Natural killer cell (primary cell): ENCODE measurements around the gene PPP4R1. TPM values are rescaled to one million over a fixed set of nuclear protein-coding genes. Genes with fewer than 3 reads are reported as not detected.
"Not testable (repeated sequence)": the region's sequence is repeated elsewhere in the genome, so short reads cannot be mapped to it uniquely, and the experiment has no call there.

Experiments used
- ATAC-seq, 3 donors: fragments of 150-1000 bp in 2 of 3; fragments of 200-7000 bp in 1 of 3; cut with Tn5 transposase; 1 replicate in 1 of 3; 2 replicates in 2 of 3; pipeline ENCODE4 v1.10.0; 2021; ENCODE audit warnings: mild to moderate bottlenecking in 2 of 3, moderate library complexity in 2 of 3
- DNase-seq, 2 donors: peaks; one replicate each; pipeline versions ENCODE4 v3.0.0 to v3.0.0-alpha.2; 2013 to 2021; ENCODE audit warnings: mixed read lengths in 1 of 2
- H3K27ac ChIP-seq: one replicate; pipeline ENCODE4 v1.5.1; 2013; ENCODE audit warnings: mild to moderate bottlenecking, low read length
- H3K27me3 ChIP-seq: one replicate; pipeline ENCODE4 v1.6.1; 2013; ENCODE audit warnings: low read length; ENCODE audit not compliant: control insufficient read depth, insufficient read depth
- H3K36me3 ChIP-seq: one replicate; pipeline ENCODE4 v1.6.1; 2013; ENCODE audit warnings: low read length; ENCODE audit not compliant: control insufficient read depth, insufficient read depth
- H3K4me1 ChIP-seq: one replicate; pipeline ENCODE4 v1.6.1; 2013; ENCODE audit warnings: low read length; ENCODE audit not compliant: control insufficient read depth, insufficient read depth
- H3K4me3 ChIP-seq: one replicate; pipeline ENCODE4 v1.5.1; 2013; ENCODE audit warnings: low read length
- H3K9me3 ChIP-seq: one replicate; pipeline ENCODE4 v1.6.1; 2013; ENCODE audit warnings: low read length; ENCODE audit not compliant: control insufficient read depth, insufficient read depth
- H3K27ac Mint-ChIP-seq, 2 donors: one replicate each; pipeline ENCODE4 v1.8.0; 2022; ENCODE audit warnings: mild to moderate bottlenecking in 2 of 2, mixed read lengths in 2 of 2, moderate library complexity in 1 of 2
- H3K27me3 Mint-ChIP-seq, 2 donors: one replicate each; pipeline ENCODE4 v1.8.0; 2022; ENCODE audit warnings: low read depth in 2 of 2, mixed read lengths in 2 of 2
- H3K36me3 Mint-ChIP-seq: one replicate; pipeline ENCODE4 v1.8.0; 2022; ENCODE audit warnings: mixed read lengths
- H3K4me1 Mint-ChIP-seq, 2 donors: one replicate each; pipeline ENCODE4 v1.8.0; 2022; ENCODE audit warnings: mixed read lengths in 2 of 2
- H3K4me3 Mint-ChIP-seq: one replicate; pipeline ENCODE4 v1.8.0; 2022; ENCODE audit warnings: mild to moderate bottlenecking, moderate library complexity, mixed read lengths
- H3K9me3 Mint-ChIP-seq, 2 donors: one replicate each; pipeline ENCODE4 v1.8.0; 2022; ENCODE audit warnings: mixed read lengths in 2 of 2
- CTCF ChIP-seq: fragments of 200-600 bp; IDR thresholded peaks from one replicate; pipeline ENCODE4 v1.8.0; 2022; ENCODE audit warnings: antibody characterized with exemption
- WGBS: methylation state at CpG from one replicate; pipeline ENCODE4 v1.1.7; 2013; ENCODE audit warnings: missing lambda C conversion rate; ENCODE audit not compliant: insufficient coverage; 5-methylcytosine and 5-hydroxymethylcytosine counted together
- intact Hi-C: fragments of 100-400 bp; cut with micrococcal nuclease; formaldehyde crosslinking; loops from one replicate; pipeline ENCODE4 v1.14.2; 2022
- total RNA-seq, 4 donors: library from RNA; stranded (reverse); fragments of 120-200 nt in 1 of 4; gene quantifications; one replicate each; pipeline versions ENCODE4 v1.2.3 to v1.2.4, GENCODE V29; 2013 to 2022

The PPP4R1 gene
- total RNA-seq, 3 donors from 2014 or later (not counting 1 experiment from before 2014, with no cell fraction given): 60.5 to 108 (median 72.6) TPM

- no peak for TF ChIP-seq CTCF
- Mint-ChIP-seq H3K4me1 (peaks cover 55% of the 10 kb centered on the region in 2 donors), H3K4me3 (no peak overlapping the region), H3K27ac (peak overlapping the region; percentile 67 to 79), H3K36me3 (no peaks in the 10 kb centered on the region), H3K9me3 (no peaks in the 10 kb centered on the region), H3K27me3 (no peaks in the 10 kb centered on the region)
- intact Hi-C loops: no loop called here
- DNase-seq: no peak
- H3K27me3 ChIP-seq: no peaks in the 10 kb centered on the region
- no peaks in the 10 kb centered on the region for H3K9me3 ChIP-seq
- H3K4me3 ChIP-seq: no peak overlapping the region
- peaks cover 3% of the 10 kb centered on the region for H3K36me3 ChIP-seq
- no peak overlapping the region for H3K27ac ChIP-seq
- WGBS: 96% methylated on average over 6 of the region's 7 CpGs
- peaks cover 5% of the 10 kb centered on the region for H3K4me1 ChIP-seq
- ATAC-seq: no peak
These were observed 5.2 kb downstream of the PPP4R1 start for GRCh38 chr18:9609190-9609589.

GRCh38 chr18:9608728-9609127 is 5.6 kb downstream of the PPP4R1 start:
- no CpG with 5 or more reads among the region's 1 CpG for WGBS
- ATAC-seq: no peak
- H3K4me3 Mint-ChIP-seq: no peak overlapping the region
- H3K36me3 ChIP-seq: peaks cover 3% of the 10 kb centered on the region
- peaks cover 56% of the 10 kb centered on the region in 2 donors for H3K4me1 Mint-ChIP-seq
- no peaks in the 10 kb centered on the region for H3K9me3 ChIP-seq
- no peak overlapping the region for H3K4me3 ChIP-seq
- H3K27me3 ChIP-seq: no peaks in the 10 kb centered on the region
- TF ChIP-seq CTCF: no peak
- intact Hi-C loops: no loop called here
- peak overlapping the region; percentile 67 to 79 for H3K27ac Mint-ChIP-seq
- peaks cover 6% of the 10 kb centered on the region for H3K4me1 ChIP-seq
- no peaks in the 10 kb centered on the region for H3K9me3 Mint-ChIP-seq
- no peaks in the 10 kb centered on the region for H3K36me3 Mint-ChIP-seq
- H3K27ac ChIP-seq: no peak overlapping the region
- H3K27me3 Mint-ChIP-seq: no peaks in the 10 kb centered on the region
- no peak for DNase-seq

- peaks cover 51 to 52% of the 10 kb centered on the region in 2 donors for H3K4me1 Mint-ChIP-seq
- peaks cover 2% of the 10 kb centered on the region for H3K4me1 ChIP-seq
- H3K27ac Mint-ChIP-seq: peak overlapping the region; percentile 67 to 79
- H3K36me3 Mint-ChIP-seq: no peaks in the 10 kb centered on the region
- H3K36me3 ChIP-seq: peaks cover 3% of the 10 kb centered on the region
- DNase-seq (no peak), ATAC-seq (no peak)
- H3K27me3 ChIP-seq: no peaks in the 10 kb centered on the region
- intact Hi-C loops: no loop called here
- TF ChIP-seq CTCF: no peak
- H3K27ac ChIP-seq: no peak overlapping the region
- no peak overlapping the region for H3K4me3 ChIP-seq
- H3K9me3 Mint-ChIP-seq: no peaks in the 10 kb centered on the region
- no peaks in the 10 kb centered on the region for H3K27me3 Mint-ChIP-seq
- no peaks in the 10 kb centered on the region for H3K9me3 ChIP-seq
- no peak overlapping the region for H3K4me3 Mint-ChIP-seq
These were observed 6.1 kb downstream of the PPP4R1 start for GRCh38 chr18:9608298-9608697.

GRCh38 chr18:9607111-9607510 is 7.2 kb downstream of the PPP4R1 start:
- intact Hi-C loops, H3K36me3 Mint-ChIP-seq, H3K27me3 Mint-ChIP-seq, DNase-seq, H3K4me3 ChIP-seq, ATAC-seq, H3K9me3 ChIP-seq, H3K36me3 ChIP-seq, H3K4me3 Mint-ChIP-seq, H3K27ac ChIP-seq, H3K9me3 Mint-ChIP-seq, H3K27ac Mint-ChIP-seq, H3K4me1 ChIP-seq, H3K27me3 ChIP-seq: not testable (repeated sequence)
- 82% methylated on average over 4 of the region's 5 CpGs for WGBS
- peaks cover 40% of the 10 kb centered on the region in 2 donors for H3K4me1 Mint-ChIP-seq
